ENCODE results near the gene ABCC12.

DNA sequence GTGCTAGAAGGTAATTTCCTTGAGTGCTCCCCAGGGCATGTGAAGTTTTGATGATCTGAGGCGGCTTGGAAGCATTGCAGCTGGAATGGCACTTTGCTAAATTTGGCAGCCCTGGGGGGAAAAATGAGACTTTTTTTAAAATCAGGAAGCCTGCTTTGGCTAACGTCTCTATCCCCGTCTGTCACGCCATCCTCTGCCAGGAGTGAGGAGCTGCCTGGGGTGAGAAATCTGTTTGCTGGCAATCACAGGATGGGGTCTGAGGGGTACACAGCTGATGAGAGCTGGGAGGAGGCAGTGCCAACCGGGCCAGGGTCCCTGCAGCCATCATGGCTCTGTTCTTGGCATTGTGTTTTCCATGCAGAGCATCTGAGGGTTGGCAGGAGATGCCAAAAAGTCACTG lies 2.0 kb downstream of the ABCC12 start:
- TF ChIP-seq EZH2 (IDR thresholded peaks at IDR 0.05) (no peak), POLR2AphosphoS5 (IDR thresholded peaks at IDR 0.05; ENCODE audit: borderline replicate concordance, low read depth, low read length) (no peak)
